WTC11 (cell line): Measurements from ENCODE around the gene ST3GAL6.

ENCODE experiments used
- CTCF ChIP-seq: fragments of 200-600 bp; IDR thresholded peaks from 2 replicates; pipeline ENCODE4 v1.8.0; 2022; ENCODE audit warnings: antibody characterized with exemption
- USF2 ChIP-seq: sonication (generic); formaldehyde crosslinking; IDR thresholded peaks from 2 replicates; pipeline ENCODE4 v1.8.1; 2023; ENCODE audit warnings: mild to moderate bottlenecking, missing genetic modification reagents, moderate library complexity

GRCh38 chr3:98721776-98722175 lies 41.4 kb upstream of the ST3GAL6 start:
- no peak for TF ChIP-seq CTCF
- TF ChIP-seq USF2 (CRISPR knock-in tag), result no peak
